HG03139 (cell line): ENCODE data around the gene PDGFRB.
"Not testable (repeated sequence)": the region's sequence is repeated elsewhere in the genome, so short reads cannot be mapped to it uniquely, and the experiment has no call there.

Source experiments
- ATAC-seq: cut with Tn5 transposase; IDR thresholded peaks from one replicate; pipeline ENCODE4 v1.9.1; 2021; ENCODE audit not compliant: unreplicated experiment

PDGFRB gene

GRCh38 chr5:150092159-150092787, 63.4 kb downstream of the PDGFRB start:
- ATAC-seq: no peak

DNA sequence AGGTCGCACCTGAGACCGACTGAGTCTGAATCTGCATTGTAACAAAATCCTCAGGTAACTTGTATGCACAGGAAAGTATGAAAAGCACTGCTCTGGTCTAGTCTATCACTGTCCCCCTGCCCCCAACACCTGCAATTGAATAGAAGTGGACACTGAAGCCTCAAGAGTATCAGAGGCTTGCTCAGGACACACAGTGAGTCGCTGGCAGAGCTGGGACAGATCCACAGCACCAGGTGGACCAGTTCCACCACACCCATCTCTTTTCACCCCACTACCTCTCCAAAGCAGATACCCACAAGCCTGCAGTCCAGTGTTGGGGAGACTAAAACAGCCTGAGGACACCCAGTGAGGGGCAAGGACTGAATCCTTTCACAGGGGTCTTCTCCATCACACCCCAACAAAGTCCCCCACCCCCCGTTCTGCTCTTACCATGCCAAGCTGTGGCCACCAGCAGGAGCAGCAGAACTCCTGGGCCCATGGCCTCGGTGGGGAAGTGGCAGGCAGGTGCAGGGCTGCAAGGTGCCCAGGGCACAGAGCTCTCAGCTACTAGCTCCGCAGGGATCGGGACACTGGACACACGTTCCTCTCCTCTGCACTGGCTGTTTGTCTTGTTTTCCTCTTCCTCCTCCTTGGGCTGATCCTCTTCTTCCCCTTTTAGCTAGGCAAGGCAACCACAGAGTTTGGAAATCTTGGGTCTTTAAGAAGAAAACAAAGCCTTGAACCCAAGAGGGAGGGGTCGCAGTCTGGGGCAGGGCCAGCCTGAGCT, 69.5 kb downstream of the PDGFRB start, which contains the start of gene CSF1R:
CSF1R (minus strand) TSS at position 605 of the 766 bp plus-strand sequence; CDS start at position 478, 127 bp downstream.
- ATAC-seq: no peak

GRCh38 chr5:150085191-150085912, 70.3 kb downstream of the PDGFRB start:
- no peak for ATAC-seq

- ATAC-seq: not testable (repeated sequence)
These were observed 70.9 kb downstream of the PDGFRB start for GRCh38 chr5:150084754-150085153.

- no peak for ATAC-seq
These were observed 72.8 kb downstream of the PDGFRB start for GRCh38 chr5:150082889-150083288.

DNA sequence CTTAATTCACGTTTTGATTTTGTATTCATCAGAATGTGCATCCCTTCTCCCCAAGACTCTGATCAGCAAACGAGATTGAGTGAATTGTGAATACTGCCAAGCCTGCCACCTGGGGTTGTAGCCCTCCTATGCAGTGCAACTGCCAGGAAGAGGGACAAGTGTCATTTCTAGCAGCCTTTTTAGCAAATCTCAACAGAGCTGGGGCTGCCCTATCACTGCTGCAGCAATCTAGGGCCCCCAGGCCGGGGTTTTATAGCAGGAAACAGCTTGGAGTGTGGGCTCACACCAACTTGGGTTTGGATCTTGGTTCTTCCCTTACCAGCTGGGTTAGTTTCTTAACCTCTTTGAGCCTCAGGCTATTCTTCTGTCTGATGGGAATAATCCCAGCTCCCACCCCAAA, 73.3 kb downstream of the PDGFRB start:
- ATAC-seq: no peak

- ATAC-seq: peak; percentile 65
These were observed 73.9 kb downstream of the PDGFRB start for GRCh38 chr5:150081541-150082283.

DNA sequence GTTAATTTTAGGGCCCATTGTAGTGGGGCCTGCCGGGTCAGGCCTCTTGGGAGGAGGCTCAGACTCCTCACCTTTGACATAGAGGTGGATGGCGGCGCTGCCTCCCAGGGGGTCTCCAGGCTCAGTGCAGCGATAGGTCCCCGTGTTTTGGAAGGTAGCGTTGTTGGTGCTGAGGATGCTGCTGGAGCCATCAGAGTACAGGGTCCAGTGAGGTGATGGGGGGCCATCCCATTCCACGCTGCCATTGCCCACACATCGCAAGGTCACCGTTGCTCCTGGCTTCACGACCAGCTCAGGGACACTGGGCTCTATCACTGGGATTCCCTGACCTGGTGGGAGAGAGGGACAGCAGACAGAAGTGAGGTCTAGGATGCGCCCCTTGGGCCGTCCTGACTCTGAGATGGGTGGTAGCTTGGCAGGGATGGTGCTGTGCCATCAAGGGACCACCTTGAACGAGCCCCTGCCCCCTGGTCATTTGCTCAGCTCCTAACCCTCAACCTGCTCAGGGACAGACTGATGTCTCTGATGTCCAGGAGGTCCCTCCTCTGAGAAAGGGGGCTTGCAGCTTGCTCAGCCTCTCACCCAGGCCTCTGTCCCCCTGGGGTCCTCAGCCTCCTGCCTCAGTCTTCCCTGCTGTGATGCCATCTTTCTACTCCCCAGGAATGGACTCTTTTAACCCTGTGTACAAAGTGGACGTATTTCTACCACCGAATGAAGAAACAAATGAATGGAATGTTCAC, 74.8 kb downstream of the PDGFRB start:
- no peak for ATAC-seq

GRCh38 chr5:150079909-150080461, 75.7 kb downstream of the PDGFRB start:
- ATAC-seq: no peak

DNA sequence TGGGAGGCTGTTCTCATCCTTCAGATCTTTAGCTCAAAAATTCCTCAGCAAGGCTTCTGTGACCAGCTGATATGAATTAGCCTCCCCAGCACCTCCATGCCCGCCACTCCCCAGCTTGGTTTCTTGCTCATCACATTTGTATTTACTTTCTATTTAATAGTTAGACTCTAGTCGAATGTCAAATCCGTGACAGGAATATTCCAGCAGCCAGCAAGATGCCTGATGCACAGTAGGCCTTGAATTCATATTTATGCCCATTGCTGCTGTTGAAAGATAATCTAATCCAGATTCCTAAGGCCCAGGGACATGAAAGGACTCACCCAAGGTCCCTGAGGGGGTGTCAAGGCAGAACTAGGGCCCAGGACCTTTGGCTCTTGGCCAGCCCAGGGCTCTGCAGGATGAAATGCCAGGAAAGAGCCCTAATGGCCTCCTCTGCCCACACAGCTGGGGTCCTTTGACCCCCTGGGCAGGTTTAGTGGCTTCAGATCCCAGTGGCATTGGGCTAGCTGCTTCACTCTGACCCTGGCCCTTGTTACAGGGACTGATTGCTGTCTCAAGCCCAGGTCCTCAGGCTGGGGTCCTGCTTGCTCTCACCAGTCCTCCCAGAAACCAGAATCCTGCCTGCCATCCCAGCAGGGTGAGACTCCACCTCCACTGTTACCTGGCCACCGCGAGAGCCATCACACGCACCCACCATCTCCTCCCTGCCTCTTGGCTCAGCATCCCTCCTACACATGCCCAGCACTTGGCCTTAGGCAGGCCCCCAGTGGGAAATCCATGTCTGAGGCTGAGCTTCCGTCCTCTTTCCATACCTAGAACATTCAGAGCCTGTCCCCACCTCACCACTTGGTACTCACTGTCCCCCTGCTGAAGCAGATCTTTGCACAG, 76.6 kb downstream of the PDGFRB start:
- ATAC-seq: no peak

- no peak for ATAC-seq
These were observed 77.4 kb downstream of the PDGFRB start for GRCh38 chr5:150077996-150078801.

DNA sequence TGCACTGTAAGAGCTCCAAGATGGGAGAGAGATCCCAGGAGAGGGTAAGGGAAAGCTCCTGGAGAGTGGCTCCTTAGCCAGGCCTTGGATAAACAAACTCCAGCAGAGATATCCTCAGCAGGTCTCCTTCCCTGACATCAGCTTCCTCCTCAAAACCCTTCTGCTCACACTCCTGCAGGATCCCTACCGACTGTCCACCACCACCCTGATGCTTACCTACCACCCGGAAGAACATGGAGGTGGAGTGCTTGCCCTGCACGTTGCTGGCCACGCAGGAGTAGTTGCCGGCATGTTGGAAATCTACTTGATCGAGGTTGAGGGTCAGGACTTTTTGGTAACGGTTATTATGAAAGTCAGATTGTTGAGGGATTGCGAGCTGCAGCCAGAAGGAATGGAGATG, 78.6 kb downstream of the PDGFRB start:
- no peak for ATAC-seq

DNA sequence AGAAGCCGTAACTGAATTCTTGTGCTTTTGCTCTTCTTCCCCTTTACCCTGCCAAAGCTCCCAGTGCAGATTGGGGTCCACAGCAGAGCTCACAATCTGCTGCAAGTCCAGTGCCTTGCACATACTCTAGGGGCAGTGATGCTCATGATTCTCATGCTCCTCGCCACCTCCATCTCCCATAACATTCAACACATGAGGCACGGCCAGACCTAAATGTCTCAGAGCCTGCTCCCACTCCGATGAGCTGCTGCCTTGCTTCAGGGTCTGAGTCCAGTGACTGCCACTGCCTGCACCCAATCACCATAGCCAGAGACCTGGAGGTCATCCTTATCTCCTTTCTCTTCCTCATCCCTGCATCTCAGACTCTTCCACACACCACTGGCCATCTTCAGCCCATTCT, 79.8 kb downstream of the PDGFRB start:
- ATAC-seq: no peak

- ATAC-seq: no peak
These were observed 80.4 kb downstream of the PDGFRB start for GRCh38 chr5:150075233-150075632.

- ATAC-seq: no peak
These were observed 82.0 kb downstream of the PDGFRB start for GRCh38 chr5:150073677-150074076.

- no peak for ATAC-seq
These were observed 82.5 kb downstream of the PDGFRB start for GRCh38 chr5:150073086-150073625.

- ATAC-seq: no peak
These were observed 84.8 kb downstream of the PDGFRB start for GRCh38 chr5:150070821-150071220.
